RWPE2 (cell line): ENCODE results near the gene ZFYVE21.

Experiments
- ATAC-seq: fragments of 200-7000 bp; cut with Tn5 transposase; 3 replicates; pipeline ENCODE4 v1.9.1; 2021; ENCODE audit warnings: low read depth
- DNase-seq: peaks from one replicate; pipeline ENCODE4 v3.0.0-alpha.2; 2020; ENCODE audit warnings: low spot score
- H3K27ac ChIP-seq: fragments of 450-650 bp; 2 replicates; pipeline ENCODE4 v1.5.1; 2017; ENCODE audit warnings: mild to moderate bottlenecking; ENCODE audit not compliant: poor library complexity, severe bottlenecking
- H3K27me3 ChIP-seq: fragments of 250-450 bp; sonication (Bioruptor Pico); 2 replicates; pipeline ENCODE4 v1.5.1; 2021; ENCODE audit warnings: mild to moderate bottlenecking, moderate library complexity; ENCODE audit not compliant: insufficient read depth, poor library complexity, severe bottlenecking
- H3K36me3 ChIP-seq: fragments of 250-450 bp; sonication (Bioruptor Pico); 2 replicates; pipeline ENCODE4 v1.5.1; 2020; ENCODE audit warnings: low read depth, mild to moderate bottlenecking, moderate library complexity
- H3K4me1 ChIP-seq: fragments of 250-450 bp; sonication (Bioruptor Pico); 2 replicates; pipeline ENCODE4 v1.5.1; 2021; ENCODE audit warnings: mild to moderate bottlenecking, moderate library complexity; ENCODE audit not compliant: insufficient read depth, poor library complexity, severe bottlenecking
- H3K4me3 ChIP-seq: fragments of 250-450 bp; sonication (Bioruptor Pico); 2 replicates; pipeline ENCODE4 v1.5.1; 2021; ENCODE audit warnings: mild to moderate bottlenecking, moderate library complexity; ENCODE audit not compliant: severe bottlenecking
- H3K9me3 ChIP-seq: fragments of 250-450 bp; sonication (Bioruptor Pico); 2 replicates; pipeline ENCODE4 v1.5.1; 2021; ENCODE audit warnings: mild to moderate bottlenecking, moderate library complexity; ENCODE audit not compliant: severe bottlenecking
- CTCF ChIP-seq: fragments of 450-650 bp; IDR thresholded peaks from one replicate; pipeline ENCODE4 v1.5.1; 2017; ENCODE audit warnings: mild to moderate bottlenecking, moderate library complexity; ENCODE audit not compliant: poor library complexity, severe bottlenecking

ZFYVE21 gene

GRCh38 chr14:103755060-103755459 is 39.5 kb downstream of the ZFYVE21 start:
- H3K27ac ChIP-seq: no peak overlapping the region
- no peak overlapping the region for H3K4me3 ChIP-seq
- H3K27me3 ChIP-seq: no peaks in the 10 kb centered on the region
- TF ChIP-seq CTCF: no peak
- ATAC-seq (no peak), DNase-seq (no peak)
- no peaks in the 10 kb centered on the region for H3K4me1 ChIP-seq
- H3K9me3 ChIP-seq: no peaks in the 10 kb centered on the region
- peaks cover 20% of the 10 kb centered on the region for H3K36me3 ChIP-seq

GRCh38 chr14:103758059-103758776 is 42.6 kb downstream of the ZFYVE21 start:
- DNase-seq: no peak
- Histone ChIP-seq H3K9me3 (no peaks in the 10 kb centered on the region), H3K36me3 (0 out of 2 replicates have a peak, but pooled peaks cover 5% of the 10 kb centered on the region), H3K4me1 (no peaks in the 10 kb centered on the region), H3K27me3 (no peaks in the 10 kb centered on the region), H3K4me3 (no peak overlapping the region), H3K27ac (no peak overlapping the region)
- TF ChIP-seq CTCF: no peak
- ATAC-seq: no peak

GRCh38 chr14:103762036-103762435 is 46.4 kb downstream of the ZFYVE21 start:
- DNase-seq: no peak
- Histone ChIP-seq H3K4me3 (no peak overlapping the region), H3K36me3 (peaks cover 9% of the 10 kb centered on the region), H3K4me1 (no peaks in the 10 kb centered on the region), H3K9me3 (no peaks in the 10 kb centered on the region), H3K27me3 (no peaks in the 10 kb centered on the region), H3K27ac (no peak overlapping the region)
- TF ChIP-seq CTCF: no peak
- ATAC-seq: no peak

- ATAC-seq: no peak
- no peaks in the 10 kb centered on the region for H3K4me1 ChIP-seq
Observed at GRCh38 chr14:103762541-103762940, 46.9 kb downstream of the ZFYVE21 start.

More at GRCh38 chr14:103762541-103762940, 46.9 kb downstream of the ZFYVE21 start:
- Histone ChIP-seq H3K27me3 (no peaks in the 10 kb centered on the region), H3K36me3 (peaks cover 9% of the 10 kb centered on the region), H3K4me3 (no peak overlapping the region), H3K9me3 (no peaks in the 10 kb centered on the region), H3K27ac (no peak overlapping the region)
- no peak for DNase-seq
- no peak for TF ChIP-seq CTCF
